ENCODE data around the gene SIT1. TPM values are rescaled to one million over a fixed set of nuclear protein-coding genes. Genes with fewer than 3 reads are reported as not detected.

SIT1 gene
- total RNA-seq, 2 experiments from 2014 or later = 121 to 176 TPM

DNA sequence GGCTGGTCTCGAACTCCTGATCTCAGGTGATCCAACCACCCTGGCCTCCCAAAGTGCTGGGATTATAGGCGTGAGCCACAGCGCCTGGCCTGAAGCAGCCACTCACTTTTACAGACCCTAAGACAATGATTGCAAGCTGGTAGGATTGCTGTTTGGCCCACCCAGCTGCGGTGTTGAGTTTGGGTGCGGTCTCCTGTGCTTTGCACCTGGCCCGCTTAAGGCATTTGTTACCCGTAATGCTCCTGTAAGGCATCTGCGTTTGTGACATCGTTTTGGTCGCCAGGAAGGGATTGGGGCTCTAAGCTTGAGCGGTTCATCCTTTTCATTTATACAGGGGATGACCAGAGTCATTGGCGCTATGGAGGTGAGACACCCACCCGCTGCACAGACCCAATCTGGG lies 24.5 kb upstream of the SIT1 start:
- Histone ChIP-seq H3K4me2 (ENCODE audit: low read length) (no peak overlapping the region), H3K9me2 (ENCODE audit: insufficient read depth, low read length) (no peaks in the 10 kb centered on the region), H4K20me1 (ENCODE audit: insufficient read depth, low read length) (no peaks in the 10 kb centered on the region), H3K4me3 (ENCODE audit: low read depth, low read length, poor library complexity, severe bottlenecking) (no peak overlapping the region), H3K4me1 (ENCODE audit: insufficient read depth, low read length, poor library complexity, severe bottlenecking) (peaks cover 13% of the 10 kb centered on the region), H3K27ac (ENCODE audit: low read depth, low read length, poor library complexity, severe bottlenecking) (no peak overlapping the region), H3K79me2 (ENCODE audit: insufficient read depth, low read depth, low read length) (no peaks in the 10 kb centered on the region), H3K36me3 (ENCODE audit: insufficient read depth, low read length) (no peaks in the 10 kb centered on the region), H2AFZ (ENCODE audit: low read length) (no peak overlapping the region), H3K9me3 (ENCODE audit: low read length) (no peaks in the 10 kb centered on the region)
- intact Hi-C loops (cut with micrococcal nuclease; ENCODE audit: unreplicated experiment) = no loop called here
- BruUV-seq (replicated peaks) = no TSS peak
- no peak for DNase-seq (ENCODE audit: low spot score)
- TF ChIP-seq, protein P1, sequence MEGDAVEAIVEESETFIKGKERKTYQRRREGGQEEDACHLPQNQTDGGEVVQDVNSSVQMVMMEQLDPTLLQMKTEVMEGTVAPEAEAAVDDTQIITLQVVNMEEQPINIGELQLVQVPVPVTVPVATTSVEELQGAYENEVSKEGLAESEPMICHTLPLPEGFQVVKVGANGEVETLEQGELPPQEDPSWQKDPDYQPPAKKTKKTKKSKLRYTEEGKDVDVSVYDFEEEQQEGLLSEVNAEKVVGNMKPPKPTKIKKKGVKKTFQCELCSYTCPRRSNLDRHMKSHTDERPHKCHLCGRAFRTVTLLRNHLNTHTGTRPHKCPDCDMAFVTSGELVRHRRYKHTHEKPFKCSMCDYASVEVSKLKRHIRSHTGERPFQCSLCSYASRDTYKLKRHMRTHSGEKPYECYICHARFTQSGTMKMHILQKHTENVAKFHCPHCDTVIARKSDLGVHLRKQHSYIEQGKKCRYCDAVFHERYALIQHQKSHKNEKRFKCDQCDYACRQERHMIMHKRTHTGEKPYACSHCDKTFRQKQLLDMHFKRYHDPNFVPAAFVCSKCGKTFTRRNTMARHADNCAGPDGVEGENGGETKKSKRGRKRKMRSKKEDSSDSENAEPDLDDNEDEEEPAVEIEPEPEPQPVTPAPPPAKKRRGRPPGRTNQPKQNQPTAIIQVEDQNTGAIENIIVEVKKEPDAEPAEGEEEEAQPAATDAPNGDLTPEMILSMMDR (conservative IDR thresholded peaks at IDR 0.05; ENCODE audit: low read length) = no peak
- TF ChIP-seq EZH2phosphoT487 (IDR thresholded peaks at IDR 0.05; ENCODE audit: borderline replicate concordance, low read depth, low read length) = no peak
- CTCF ChIA-PET (ENCODE audit: unreplicated experiment) = no interaction called here
- POLR2A ChIA-PET = interaction anchor here (0.5 to 3.1 kb wide), 3 partner anchors 10 to 554 kb away, joined by 3 to 12 read pairs (median 5); partner anchors contain the start of gene ARHGEF39

DNA sequence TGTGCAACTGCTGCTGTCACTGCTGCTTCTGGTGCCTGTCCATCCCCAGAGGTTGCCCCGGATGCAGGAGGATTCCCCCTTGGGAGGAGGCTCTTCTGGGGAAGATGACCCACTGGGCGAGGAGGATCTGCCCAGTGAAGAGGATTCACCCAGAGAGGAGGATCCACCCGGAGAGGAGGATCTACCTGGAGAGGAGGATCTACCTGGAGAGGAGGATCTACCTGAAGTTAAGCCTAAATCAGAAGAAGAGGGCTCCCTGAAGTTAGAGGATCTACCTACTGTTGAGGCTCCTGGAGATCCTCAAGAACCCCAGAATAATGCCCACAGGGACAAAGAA lies 23.3 kb upstream of the SIT1 start:
- intact Hi-C loops (cut with micrococcal nuclease; ENCODE audit: unreplicated experiment) = no loop called here
- H3K4me3 ChIP-seq (ENCODE audit: low read depth, low read length, poor library complexity, severe bottlenecking) = no peak overlapping the region
- no peaks in the 10 kb centered on the region for H4K20me1 ChIP-seq (ENCODE audit: insufficient read depth, low read length)
- H3K36me3 ChIP-seq (ENCODE audit: insufficient read depth, low read length) = no peaks in the 10 kb centered on the region
- H3K27ac ChIP-seq (ENCODE audit: low read depth, low read length, poor library complexity, severe bottlenecking) = no peak overlapping the region
- H3K9me3 ChIP-seq (ENCODE audit: low read length) = no peaks in the 10 kb centered on the region
- TF ChIP-seq, protein P1 (conservative IDR thresholded peaks at IDR 0.05; ENCODE audit: low read length) = no peak
- TF ChIP-seq EZH2phosphoT487 (IDR thresholded peaks at IDR 0.05; ENCODE audit: borderline replicate concordance, low read depth, low read length) = no peak
- H3K79me2 ChIP-seq (ENCODE audit: insufficient read depth, low read depth, low read length) = no peaks in the 10 kb centered on the region
- no TSS peak for BruUV-seq (replicated peaks)
- H2AFZ ChIP-seq (ENCODE audit: low read length) = no peak overlapping the region
- CTCF ChIA-PET (ENCODE audit: unreplicated experiment) = no interaction called here
- DNase-seq (ENCODE audit: low spot score) = no peak
- H3K4me2 ChIP-seq (ENCODE audit: low read length) = no peak overlapping the region
- H3K9me2 ChIP-seq (ENCODE audit: insufficient read depth, low read length) = no peaks in the 10 kb centered on the region
- peaks cover 8% of the 10 kb centered on the region for H3K4me1 ChIP-seq (ENCODE audit: insufficient read depth, low read length, poor library complexity, severe bottlenecking)
- POLR2A ChIA-PET = interaction anchor here (0.6 to 3.1 kb wide), 3 partner anchors 9 to 84 kb away, joined by 3 to 12 read pairs (median 3); partner anchors contain the start of gene ARHGEF39

DNA sequence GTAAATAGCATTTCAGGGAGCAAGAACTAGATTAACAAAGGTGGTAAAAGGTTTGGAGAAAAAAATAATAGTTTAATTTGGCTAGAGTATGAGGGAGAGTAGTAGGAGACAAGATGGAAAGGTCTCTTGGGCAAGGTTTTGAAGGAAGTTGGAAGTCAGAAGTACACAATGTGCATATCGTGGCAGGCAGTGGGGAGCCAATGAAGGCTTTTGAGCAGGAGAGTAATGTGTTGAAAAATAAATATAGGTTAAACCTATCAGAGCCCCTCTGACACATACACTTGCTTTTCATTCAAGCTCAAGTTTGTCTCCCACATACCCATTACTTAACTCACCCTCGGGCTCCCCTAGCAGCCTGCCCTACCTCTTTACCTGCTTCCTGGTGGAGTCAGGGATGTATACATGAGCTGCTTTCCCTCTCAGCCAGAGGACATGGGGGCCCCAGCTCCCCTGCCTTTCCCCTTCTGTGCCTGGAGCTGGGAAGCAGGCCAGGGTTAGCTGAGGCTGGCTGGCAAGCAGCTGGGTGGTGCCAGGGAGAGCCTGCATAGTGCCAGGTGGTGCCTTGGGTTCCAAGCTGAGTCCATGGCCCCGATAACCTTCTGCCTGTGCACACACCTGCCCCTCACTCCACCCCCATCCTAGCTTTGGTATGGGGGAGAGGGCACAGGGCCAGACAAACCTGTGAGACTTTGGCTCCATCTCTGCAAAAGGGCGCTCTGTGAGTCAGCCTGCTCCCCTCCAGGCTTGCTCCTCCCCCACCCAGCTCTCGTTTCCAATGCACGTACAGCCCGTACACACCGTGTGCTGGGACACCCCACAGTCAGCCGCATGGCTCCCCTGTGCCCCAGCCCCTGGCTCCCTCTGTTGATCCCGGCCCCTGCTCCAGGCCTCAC lies 22.6 kb upstream of the SIT1 start, which contains the start of gene CA9:
Gene CA9, plus strand, starts transcription at position 797 of the 893 bp plus-strand sequence. Its CDS starts 32 bp downstream, at position 829.
- no peaks in the 10 kb centered on the region for H3K9me2 ChIP-seq (ENCODE audit: insufficient read depth, low read length)
- BruUV-seq (replicated peaks) = no TSS peak
- no peaks in the 10 kb centered on the region for H3K36me3 ChIP-seq (ENCODE audit: insufficient read depth, low read length)
- H2AFZ ChIP-seq (ENCODE audit: low read length) = no peak within 1 kb of the TSS
- H3K4me2 ChIP-seq (ENCODE audit: low read length) = no peak within 1 kb of the TSS
- intact Hi-C loops (cut with micrococcal nuclease; ENCODE audit: unreplicated experiment) = no loop called here
- H3K4me1 ChIP-seq (ENCODE audit: insufficient read depth, low read length, poor library complexity, severe bottlenecking) = peaks cover 8% of the 10 kb centered on the region
- CTCF ChIA-PET (ENCODE audit: unreplicated experiment) = interaction anchor here (0.5 to 0.7 kb wide), 2 partner anchors 9 to 26 kb away, joined by 3 to 5 read pairs; no protein-coding TSS in a partner anchor
- no peak within 1 kb of the TSS for H3K4me3 ChIP-seq (ENCODE audit: low read depth, low read length, poor library complexity, severe bottlenecking)
- no peak within 1 kb of the TSS for H3K27ac ChIP-seq (ENCODE audit: low read depth, low read length, poor library complexity, severe bottlenecking)
- no peaks in the 10 kb centered on the region for H3K79me2 ChIP-seq (ENCODE audit: insufficient read depth, low read depth, low read length)
- H3K9me3 ChIP-seq (ENCODE audit: low read length) = no peaks in the 10 kb centered on the region
- POLR2A ChIA-PET = interaction anchor here (0.6 to 3.1 kb wide), 4 partner anchors 8 to 85 kb away, joined by 3 to 12 read pairs (median 3); partner anchors contain the start of gene ARHGEF39
- no peak for DNase-seq (ENCODE audit: low spot score)
- no peaks in the 10 kb centered on the region for H4K20me1 ChIP-seq (ENCODE audit: insufficient read depth, low read length)
- TF ChIP-seq, protein P1 (conservative IDR thresholded peaks at IDR 0.05; ENCODE audit: low read length) = no peak
- TF ChIP-seq EZH2phosphoT487 (IDR thresholded peaks at IDR 0.05; ENCODE audit: borderline replicate concordance, low read depth, low read length) = no peak

Measured in OCI-LY7 (cell line).